Mesothelial cell of epicardium (in vitro differentiated cells): ENCODE measurements around the gene GPANK1. TPM values are rescaled to one million over a fixed set of nuclear protein-coding genes. Genes with fewer than 3 reads are reported as not detected.

ENCODE experiments used
- DNase-seq, 2 experiments: peaks; one replicate each; pipeline ENCODE4 v3.0.0; 2021; ENCODE audit warnings: low spot score in 2 of 2; ENCODE audit not compliant: unreplicated experiment in 2 of 2
- H3K27ac Mint-ChIP-seq: 2 replicates; pipeline ENCODE4 v1.8.0; 2021; ENCODE audit warnings: mixed read lengths
- H3K27me3 Mint-ChIP-seq: 2 replicates; pipeline ENCODE4 v1.8.0; 2021; ENCODE audit warnings: low read depth, mixed read lengths
- H3K36me3 Mint-ChIP-seq: 2 replicates; pipeline ENCODE4 v1.8.0; 2021; ENCODE audit warnings: mixed read lengths
- H3K4me1 Mint-ChIP-seq: 2 replicates; pipeline ENCODE4 v1.8.0; 2021; ENCODE audit warnings: mixed read lengths
- H3K4me3 Mint-ChIP-seq: 2 replicates; pipeline ENCODE4 v1.8.0; 2021; ENCODE audit warnings: mild to moderate bottlenecking, moderate library complexity, mixed read lengths
- H3K9me3 Mint-ChIP-seq: 2 replicates; pipeline ENCODE4 v1.8.0; 2021; ENCODE audit warnings: mixed read lengths
- total RNA-seq: library from RNA; stranded (reverse); gene quantifications from 3 replicates; pipeline ENCODE4 v1.2.1, GENCODE V29; 2021
- TF ChIP-seq, protein P1 (sequence below): fragments of 200-600 bp; sonication (generic); IDR thresholded peaks from one replicate; pipeline ENCODE4 v1.5.0; 2021; ENCODE audit warnings: antibody characterized with exemption; ENCODE audit not compliant: unreplicated experiment

Gene GPANK1
- total RNA-seq, 1 donor from 2014 or later: 14.8 TPM

DNA sequence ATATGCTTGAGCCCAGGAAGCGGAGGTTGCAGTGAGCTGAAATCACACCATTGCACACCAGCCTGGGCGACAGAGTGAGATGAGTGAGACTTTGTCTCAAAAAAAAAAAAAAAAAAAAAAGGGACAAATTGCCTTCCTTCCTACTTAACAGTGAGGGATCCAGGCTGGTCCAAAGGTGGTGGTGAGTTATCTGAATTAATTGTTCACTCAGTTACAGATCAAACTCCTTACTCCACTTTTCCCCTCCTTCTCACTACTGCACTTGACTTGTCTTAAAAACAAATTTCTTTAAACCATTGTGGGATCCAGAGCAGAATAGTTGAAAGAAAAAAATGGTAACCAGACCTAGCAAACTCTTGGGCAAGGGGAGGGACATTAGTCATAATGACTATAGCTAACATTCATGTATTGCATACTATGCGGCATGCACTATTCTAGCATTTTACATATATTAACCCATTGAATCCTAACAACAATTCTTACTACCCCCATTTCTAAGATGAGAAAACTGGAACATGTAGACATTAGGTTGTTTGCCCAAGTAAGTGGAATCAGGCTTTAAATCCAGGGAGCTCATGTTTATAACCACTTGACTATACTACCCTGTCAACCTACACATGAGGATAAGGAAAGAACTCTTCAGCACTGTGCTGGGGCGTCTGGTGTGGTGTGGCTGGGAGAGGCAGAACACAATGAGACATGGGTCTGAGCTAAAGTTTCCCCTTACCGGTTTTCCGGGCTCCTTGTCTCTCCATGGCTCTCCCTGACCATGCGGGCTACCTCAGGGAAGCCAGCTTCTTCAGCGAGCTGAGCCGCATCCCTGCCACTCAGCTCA lies 1.5 kb downstream of the GPANK1 start:
- Mint-ChIP-seq H3K4me1 (peaks cover 65% of the 10 kb centered on the region), H3K27me3 (no peaks in the 10 kb centered on the region), H3K4me3 (peak overlapping the region; percentile 86), H3K36me3 (peaks cover 10% of the 10 kb centered on the region), H3K9me3 (no peaks in the 10 kb centered on the region), H3K27ac (peak overlapping the region; percentile 95)
- DNase-seq: no peak
- TF ChIP-seq, protein P1, sequence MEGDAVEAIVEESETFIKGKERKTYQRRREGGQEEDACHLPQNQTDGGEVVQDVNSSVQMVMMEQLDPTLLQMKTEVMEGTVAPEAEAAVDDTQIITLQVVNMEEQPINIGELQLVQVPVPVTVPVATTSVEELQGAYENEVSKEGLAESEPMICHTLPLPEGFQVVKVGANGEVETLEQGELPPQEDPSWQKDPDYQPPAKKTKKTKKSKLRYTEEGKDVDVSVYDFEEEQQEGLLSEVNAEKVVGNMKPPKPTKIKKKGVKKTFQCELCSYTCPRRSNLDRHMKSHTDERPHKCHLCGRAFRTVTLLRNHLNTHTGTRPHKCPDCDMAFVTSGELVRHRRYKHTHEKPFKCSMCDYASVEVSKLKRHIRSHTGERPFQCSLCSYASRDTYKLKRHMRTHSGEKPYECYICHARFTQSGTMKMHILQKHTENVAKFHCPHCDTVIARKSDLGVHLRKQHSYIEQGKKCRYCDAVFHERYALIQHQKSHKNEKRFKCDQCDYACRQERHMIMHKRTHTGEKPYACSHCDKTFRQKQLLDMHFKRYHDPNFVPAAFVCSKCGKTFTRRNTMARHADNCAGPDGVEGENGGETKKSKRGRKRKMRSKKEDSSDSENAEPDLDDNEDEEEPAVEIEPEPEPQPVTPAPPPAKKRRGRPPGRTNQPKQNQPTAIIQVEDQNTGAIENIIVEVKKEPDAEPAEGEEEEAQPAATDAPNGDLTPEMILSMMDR: no peak

DNA sequence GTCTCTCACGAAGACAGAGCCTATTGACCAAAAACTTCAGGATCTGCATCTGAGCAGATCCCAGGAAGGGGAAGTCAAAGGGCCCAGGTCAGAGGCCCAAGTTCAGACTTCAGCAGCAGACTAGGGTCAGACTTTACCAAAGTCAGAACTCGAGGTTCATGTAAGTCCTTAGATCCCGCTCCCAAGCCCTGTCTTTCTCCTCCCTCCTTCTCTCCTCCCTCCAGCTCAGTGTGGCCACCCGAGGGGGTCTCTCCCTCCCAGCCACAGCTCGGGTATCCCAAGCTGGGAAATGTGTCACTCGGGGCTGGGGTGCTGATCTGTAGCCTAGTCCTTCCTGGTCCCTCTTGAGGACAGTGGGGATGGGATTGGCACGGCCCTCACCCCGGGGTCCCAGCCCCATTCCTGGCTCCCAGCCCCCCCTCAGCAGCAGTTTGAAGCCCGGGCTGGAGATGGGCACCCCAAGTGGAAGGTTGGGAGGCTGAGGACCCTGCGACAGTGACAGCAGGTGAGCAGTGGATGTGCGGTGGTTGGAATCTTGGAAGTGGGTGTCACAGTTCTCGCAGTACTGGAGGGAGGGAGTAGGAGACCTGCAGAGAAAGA lies 2.6 kb downstream of the GPANK1 start:
- H3K4me3 Mint-ChIP-seq: peak overlapping the region; percentile 36

DNA sequence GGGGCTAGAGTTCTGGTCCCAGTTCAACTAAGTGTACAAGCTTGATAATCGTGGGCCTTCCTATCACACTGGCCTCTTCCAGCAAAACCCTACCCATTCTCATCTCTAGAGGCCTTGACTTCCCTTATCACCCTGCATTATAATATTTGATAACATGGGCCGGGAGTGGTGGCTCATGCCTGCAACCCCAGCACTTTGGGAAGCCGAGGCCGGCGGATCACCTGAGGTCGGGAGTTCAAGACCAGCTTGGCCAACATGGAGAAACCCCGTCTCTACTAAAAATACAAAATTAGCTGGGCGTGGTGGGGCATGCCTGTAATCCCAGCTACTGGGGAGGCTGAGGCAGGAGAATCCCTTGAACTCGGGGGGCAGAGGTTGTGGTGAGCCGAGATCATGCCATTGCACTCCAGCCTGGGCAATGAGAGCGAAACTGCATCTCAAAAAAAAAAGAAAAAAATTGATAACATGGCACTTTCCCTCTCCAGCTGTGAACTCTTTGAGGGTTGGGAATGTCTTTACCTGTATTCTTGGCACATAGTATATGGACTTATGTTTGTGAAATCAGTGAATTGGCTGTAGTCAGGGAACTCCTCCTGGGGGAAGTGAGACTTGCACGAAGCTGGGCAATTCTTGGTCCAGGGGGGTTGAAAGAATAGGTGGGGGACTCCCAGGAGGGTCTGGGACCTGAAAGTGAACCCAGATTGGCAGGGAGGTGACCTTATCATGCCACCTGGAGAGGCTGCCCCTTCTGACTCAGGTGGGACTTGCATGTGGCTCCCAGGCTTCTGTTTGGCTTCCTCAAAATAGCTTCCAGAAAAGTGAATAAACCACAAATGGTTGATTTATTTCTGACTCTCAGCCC lies 3.3 kb downstream of the GPANK1 start:
- Mint-ChIP-seq H3K4me3 (peak overlapping the region; percentile 86), H3K36me3 (peaks cover 4% of the 10 kb centered on the region), H3K9me3 (no peaks in the 10 kb centered on the region), H3K4me1 (peaks cover 63% of the 10 kb centered on the region), H3K27ac (peak overlapping the region; percentile 94), H3K27me3 (no peaks in the 10 kb centered on the region)
- TF ChIP-seq, protein P1: no peak
- no peak for DNase-seq

More for the DNA sequence above, 2.6 kb downstream of the GPANK1 start:
- TF ChIP-seq, protein P1: no peak
- H3K27ac Mint-ChIP-seq: peak overlapping the region; percentile 53
- peaks cover 69% of the 10 kb centered on the region for H3K4me1 Mint-ChIP-seq
- H3K27me3 Mint-ChIP-seq: no peaks in the 10 kb centered on the region
- H3K36me3 Mint-ChIP-seq: peaks cover 6% of the 10 kb centered on the region
- no peak for DNase-seq
- H3K9me3 Mint-ChIP-seq: no peaks in the 10 kb centered on the region

DNA sequence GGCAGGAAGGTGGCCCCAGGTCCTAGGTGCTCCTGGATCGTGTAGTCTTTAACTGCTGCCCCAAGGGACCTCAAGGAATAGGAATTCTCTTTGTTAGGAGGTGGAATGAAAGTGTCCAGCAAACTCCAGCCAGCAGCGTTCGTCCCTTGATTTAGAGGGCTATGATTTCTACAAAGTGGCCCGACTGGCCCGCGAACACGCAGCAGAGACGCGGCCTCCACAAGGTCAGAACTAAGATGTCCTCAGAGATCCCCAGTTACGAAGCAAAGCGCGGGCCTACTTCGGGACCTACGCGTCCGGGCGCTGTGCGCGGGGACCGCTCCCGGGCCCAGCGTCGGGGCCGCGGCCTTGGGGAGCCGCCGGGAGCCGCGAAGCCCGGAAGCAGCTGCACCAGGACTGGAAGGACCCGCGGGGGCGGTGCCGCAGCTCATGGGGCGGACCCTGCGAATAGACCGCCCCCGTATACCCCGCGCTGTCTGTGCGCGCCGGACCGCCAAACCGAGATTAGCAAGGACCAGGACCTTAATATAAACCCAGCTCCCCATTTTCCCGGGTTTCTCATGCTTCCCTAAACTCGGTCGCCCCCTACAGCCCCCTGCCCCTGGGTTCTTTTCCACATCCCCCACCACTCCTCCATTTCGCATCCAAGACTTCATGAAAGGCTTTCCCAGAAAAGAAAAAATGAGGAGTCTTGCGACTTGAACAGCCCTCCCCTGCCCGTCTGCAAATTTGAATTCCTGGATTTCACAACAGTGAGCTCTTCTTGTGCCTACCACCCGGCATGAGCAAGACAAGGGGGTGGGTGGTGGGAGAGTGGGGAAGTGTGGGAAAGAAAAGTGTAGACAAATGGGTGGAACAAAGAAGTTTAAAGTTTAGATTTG lies 4.2 kb downstream of the GPANK1 start, which contains the start of gene C6orf47:
Gene C6orf47 (minus strand): TSS at position 398 of the 881 bp plus-strand sequence. CDS start 831 bp downstream, outside the sequence.
- peak; percentile 77 to 83 for DNase-seq
- Mint-ChIP-seq H3K27me3 (no peaks in the 10 kb centered on the region), H3K4me1 (peaks cover 56% of the 10 kb centered on the region)

More for the DNA sequence above, 4.2 kb downstream of the GPANK1 start, which contains the start of gene C6orf47:
- Mint-ChIP-seq H3K4me3 (peak within 1 kb of the TSS; percentile 86), H3K36me3 (peaks cover 8% of the 10 kb centered on the region), H3K9me3 (no peaks in the 10 kb centered on the region), H3K27ac (peak within 1 kb of the TSS; percentile 94)
- TF ChIP-seq, protein P1: no peak
